IMR-90 (cell line): ENCODE results near the gene COL5A1. TPM values are rescaled to one million over a fixed set of nuclear protein-coding genes. Genes with fewer than 3 reads are reported as not detected.

ENCODE experiments used
- ATAC-seq: fragments of 200-7000 bp; cut with Tn5 transposase; 2 replicates; pipeline ENCODE4 v1.9.1; 2020; ENCODE audit warnings: low read depth, mild to moderate bottlenecking, moderate library complexity
- BruUV-seq: library from RNA; stranded (reverse); fragments of 400-500 nt; replicated peaks from 2 replicates; lab custom pipeline; 2021; lab: Mats Ljungman, UMichigan
- CTCF ChIA-PET: fragments of 300-600 bp; formaldehyde crosslinking; extraction: SDS; loops from one replicate; lab custom pipeline; 2021; ENCODE audit warnings: antibody characterized with exemption; lab: Yijun Ruan, JAX
- POLR2A ChIA-PET: fragments of 300-600 bp; sonication (Branson Sonifier 250); formaldehyde crosslinking; loops from one replicate; lab custom pipeline; 2022; ENCODE audit warnings: antibody characterized with exemption; ENCODE audit not compliant: unreplicated experiment; lab: Charles Lee
- DNase-seq: peaks from one replicate; pipeline ENCODE4 v3.0.0; 2013
- H2AFZ ChIP-seq: replicated peaks from 2 replicates; pipeline ENCODE3; 2013; ENCODE audit warnings: low read length, mild to moderate bottlenecking; ENCODE audit not compliant: poor library complexity
- H2AK5ac ChIP-seq: 2 replicates; pipeline ENCODE4 v1.6.1; 2013; ENCODE audit warnings: low read depth, low read length, inconsistent platforms
- H2AK9ac ChIP-seq: replicated peaks from 2 replicates; pipeline ENCODE3; 2013; ENCODE audit warnings: mild to moderate bottlenecking, low read depth, low read length, moderate library complexity; ENCODE audit not compliant: poor library complexity
- H2BK120ac ChIP-seq: 2 replicates; pipeline ENCODE4 v1.6.1; 2013; ENCODE audit warnings: low read depth, low read length, inconsistent platforms
- H2BK15ac ChIP-seq: 3 replicates; pipeline ENCODE4 v1.6.1; 2013; ENCODE audit warnings: low read depth, low read length, inconsistent platforms
- H2BK20ac ChIP-seq: 2 replicates; pipeline ENCODE4 v1.6.1; 2013; ENCODE audit warnings: low read depth, mild to moderate bottlenecking, inconsistent platforms, low read length, moderate library complexity
- H2BK5ac ChIP-seq: 2 replicates; pipeline ENCODE4 v1.6.1; 2013; ENCODE audit warnings: mild to moderate bottlenecking, low read depth, low read length, inconsistent platforms; ENCODE audit not compliant: poor library complexity, severe bottlenecking
- H3K14ac ChIP-seq: replicated peaks from 2 replicates; pipeline ENCODE4 v1.6.1; 2013; ENCODE audit warnings: low read depth, low read length, inconsistent platforms
- H3K18ac ChIP-seq: 2 replicates; pipeline ENCODE4 v1.6.1; 2013; ENCODE audit warnings: low read depth, low read length, control low read depth
- H3K23ac ChIP-seq: 2 replicates; pipeline ENCODE4 v1.6.1; 2013; ENCODE audit warnings: low read depth, low read length, inconsistent platforms
- H3K27ac ChIP-seq: 2 replicates; pipeline ENCODE4 v1.5.1; 2013; ENCODE audit warnings: mild to moderate bottlenecking, control low read depth, low read length; ENCODE audit not compliant: insufficient read depth
- H3K27me3 ChIP-seq: 2 replicates; pipeline ENCODE4 v1.6.1; 2013; ENCODE audit warnings: low read length; ENCODE audit not compliant: control insufficient read depth, insufficient read depth
- H3K36me3 ChIP-seq: 2 replicates; pipeline ENCODE4 v1.6.1; 2013; ENCODE audit warnings: low read length, mixed read lengths; ENCODE audit not compliant: control insufficient read depth, insufficient read depth
- H3K4ac ChIP-seq: 2 replicates; pipeline ENCODE4 v1.6.1; 2013; ENCODE audit warnings: low read depth, low read length, inconsistent platforms
- H3K4me1 ChIP-seq: 2 replicates; pipeline ENCODE4 v1.6.1; 2013; ENCODE audit warnings: low read length, mixed read lengths; ENCODE audit not compliant: control insufficient read depth, insufficient read depth
- H3K4me2 ChIP-seq: 2 replicates; pipeline ENCODE4 v1.6.1; 2013; ENCODE audit warnings: low read depth, mild to moderate bottlenecking, control low read depth, low read length, moderate library complexity
- H3K4me3 ChIP-seq: 2 replicates; pipeline ENCODE4 v1.5.1; 2013; ENCODE audit warnings: low read depth, mild to moderate bottlenecking, control low read depth, low read length, moderate library complexity; ENCODE audit not compliant: insufficient read depth
- H3K56ac ChIP-seq: 2 replicates; pipeline ENCODE4 v1.6.1; 2013; ENCODE audit warnings: low read length, inconsistent platforms; ENCODE audit not compliant: insufficient read depth; ENCODE audit errors: extremely low read depth
- H3K79me1 ChIP-seq, 2 experiments: 2 replicates each; pipeline ENCODE4 v1.6.1; 2013; ENCODE audit warnings: low read length in 2 of 2, inconsistent platforms in 1 of 2, low read depth in 1 of 2
- H3K9ac ChIP-seq: 2 replicates; pipeline ENCODE4 v1.6.1; 2013; ENCODE audit warnings: low read depth, low read length, control low read depth
- H3K9me1 ChIP-seq: 2 replicates; pipeline ENCODE4 v1.6.1; 2013; ENCODE audit warnings: low read length, inconsistent platforms; ENCODE audit not compliant: insufficient read depth
- H3K9me3 ChIP-seq: 2 replicates; pipeline ENCODE4 v1.6.1; 2013; ENCODE audit warnings: low read length; ENCODE audit not compliant: control insufficient read depth, insufficient read depth
- H4K20me1 ChIP-seq: 2 replicates; pipeline ENCODE4 v1.6.1; 2013; ENCODE audit warnings: low read length, inconsistent platforms; ENCODE audit not compliant: insufficient read depth
- H4K5ac ChIP-seq: 2 replicates; pipeline ENCODE4 v1.6.1; 2013; ENCODE audit warnings: mild to moderate bottlenecking, low read depth, low read length, control low read depth
- H4K8ac ChIP-seq, 2 experiments: 2 replicates each; pipeline ENCODE4 v1.6.1; 2013; ENCODE audit warnings: low read depth in 2 of 2, low read length in 2 of 2, control low read depth in 1 of 2, inconsistent platforms in 1 of 2
- H4K91ac ChIP-seq: 2 replicates; pipeline ENCODE4 v1.6.1; 2013; ENCODE audit warnings: low read depth, low read length, inconsistent platforms; ENCODE audit not compliant: insufficient read depth
- FOS ChIP-seq: fragments of 150-350 bp; IDR thresholded peaks from 2 replicates; pipeline ENCODE4 v1.6.1; 2016; ENCODE audit warnings: low read depth, low read length
- WGBS, 2 experiments: methylation state at CpG; one replicate each; pipeline versions ENCODE4 v1.1.5 to v1.1.7; 2013; ENCODE audit warnings: missing lambda C conversion rate in 2 of 2; ENCODE audit not compliant: insufficient read length in 1 of 2; ENCODE audit errors: extremely low coverage in 2 of 2; 5-methylcytosine and 5-hydroxymethylcytosine counted together
- dilution Hi-C: fragments of 300-500 bp; cut with HindIII; formaldehyde crosslinking; loops from one replicate; pipeline ENCODE4 v1.14.3; 2018; ENCODE audit warnings: low sequenced_read_pairs; ENCODE audit not compliant: unreplicated experiment
- in situ Hi-C: fragments of 300-500 bp; cut with MboI; formaldehyde crosslinking; loops from 3 replicates; pipeline ENCODE4 v1.14.3; 2019; ENCODE audit warnings: low sequenced_read_pairs, inconsistent platforms, mixed read lengths
- intact Hi-C: fragments of 100-400 bp; cut with micrococcal nuclease; formaldehyde crosslinking; loops from 2 replicates; pipeline ENCODE4 v1.10.0; 2022
- polyA plus RNA-seq, 3 experiments: library from polyadenylated mRNA; depleted of rRNA; stranded (reverse); fragments of >200 nt; gene quantifications; 2 replicates each; pipeline ENCODE4 v1.2.3, GENCODE V29; 2012; ENCODE audit warnings: low replicate concordance in 1 of 3
- total RNA-seq: library from RNA; depleted of rRNA; stranded (reverse); fragments of >200 nt; gene quantifications from 2 replicates; pipeline ENCODE4 v1.2.3, GENCODE V29; 2012

The COL5A1 gene
- total and polyA plus RNA-seq, 2 of the 4 experiments (the other 2 are of a cell fraction), result 19.2 to 173 TPM

- Histone ChIP-seq H2BK5ac (peak overlapping the region; percentile 13), H3K27ac (no peak overlapping the region), H4K8ac (no peak overlapping the region), H2BK120ac (no peak overlapping the region), H3K79me1 (peaks cover 37 to 100% of the 10 kb centered on the region in 2 experiments), H3K18ac (no peak overlapping the region), H3K4me1 (peaks cover 17% of the 10 kb centered on the region), H3K56ac (no peak overlapping the region), H2BK20ac (no peak overlapping the region), H3K9me3 (no peaks in the 10 kb centered on the region), H4K91ac (no peak overlapping the region), H3K9ac (no peak overlapping the region), H3K4me2 (no peak overlapping the region), H2AFZ (no peak overlapping the region), H3K23ac (no peak overlapping the region), H3K4me3 (no peak overlapping the region), H2BK15ac (no peak overlapping the region), H2AK9ac (peak overlapping the region; percentile 81), H2AK5ac (no peak overlapping the region), H3K14ac (no peak overlapping the region), H4K5ac (no peak overlapping the region), H3K4ac (no peak overlapping the region), H4K20me1 (peaks cover 100% of the 10 kb centered on the region), H3K27me3 (no peaks in the 10 kb centered on the region), H3K9me1 (peaks cover 47% of the 10 kb centered on the region), H3K36me3 (peaks cover 47% of the 10 kb centered on the region; the same call in 1 of the 2 replicates)
- ChIA-PET POLR2A (no interaction called here), CTCF (interaction anchor here (1.2 kb wide), 1 partner anchor 236 kb away, joined by 3 read pairs; no protein-coding TSS in a partner anchor)
- TSS peak; percentile 25 for BruUV-seq
- DNase-seq (no peak), ATAC-seq (no peak)
- no peak for TF ChIP-seq FOS
- intact Hi-C loops, result no loop called here
- dilution Hi-C loops, result no loop called here
- in situ Hi-C loops, result no loop called here
- WGBS, 2 experiments, result 93 to 100% methylated on average over 1 to 3 of the region's 3 CpGs
These were observed 44.2 kb downstream of the COL5A1 start for GRCh38 chr9:134685784-134686183.
